Nephron progenitor cell (in vitro differentiated cells): Measurements from ENCODE around the gene ACADL.

Source experiments
- DNase-seq: peaks from one replicate; pipeline ENCODE4 v3.0.0; 2021
- H3K27ac Mint-ChIP-seq: 2 replicates; pipeline ENCODE4 v1.8.0; 2021; ENCODE audit warnings: mild to moderate bottlenecking, moderate library complexity, mixed read lengths
- H3K27me3 Mint-ChIP-seq: 2 replicates; pipeline ENCODE4 v1.8.0; 2021; ENCODE audit warnings: mild to moderate bottlenecking, low read depth, mixed read lengths; ENCODE audit not compliant: poor library complexity
- H3K36me3 Mint-ChIP-seq: 2 replicates; pipeline ENCODE4 v1.8.0; 2021; ENCODE audit warnings: low read depth, mixed read lengths
- H3K4me1 Mint-ChIP-seq: 2 replicates; pipeline ENCODE4 v1.8.0; 2021; ENCODE audit warnings: mixed read lengths
- H3K4me3 Mint-ChIP-seq: 2 replicates; pipeline ENCODE4 v1.8.0; 2021; ENCODE audit warnings: mild to moderate bottlenecking, moderate library complexity, mixed read lengths
- H3K9me3 Mint-ChIP-seq: 2 replicates; pipeline ENCODE4 v1.8.0; 2021; ENCODE audit warnings: mild to moderate bottlenecking, moderate library complexity, mixed read lengths
- TF ChIP-seq, protein P1 (sequence below): fragments of 200-600 bp; sonication (generic); IDR thresholded peaks from 2 replicates; pipeline ENCODE4 v1.5.0; 2021; ENCODE audit warnings: antibody characterized with exemption

The ACADL gene

DNA sequence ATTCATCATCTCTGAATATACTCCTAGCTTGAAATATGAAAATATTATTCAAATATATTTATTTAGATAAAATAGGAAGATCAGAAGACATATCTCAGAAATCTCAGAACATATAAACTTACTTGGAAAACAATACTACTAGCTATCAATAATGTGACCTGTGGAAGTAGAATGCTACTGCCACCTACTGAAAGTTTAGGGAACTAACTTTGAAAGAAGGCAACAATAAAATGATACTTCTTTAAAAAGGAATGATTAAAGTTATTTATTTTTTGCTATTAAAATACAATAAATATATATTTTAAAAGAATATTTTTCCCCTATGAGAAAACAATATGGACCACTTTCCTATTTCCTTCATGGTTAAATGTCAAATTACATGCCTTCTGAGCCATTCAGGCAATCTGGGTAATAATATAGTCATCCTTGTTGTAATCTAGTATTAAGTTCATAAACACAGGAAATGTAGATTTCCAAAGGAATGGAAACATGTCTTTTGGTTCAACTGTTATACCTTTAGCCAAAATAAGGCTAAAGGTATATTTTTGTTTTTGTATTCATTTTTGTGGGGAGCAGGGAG, 26.0 kb downstream of the ACADL start:
- no peaks in the 10 kb centered on the region for H3K4me1 Mint-ChIP-seq
- H3K27ac Mint-ChIP-seq = no peak overlapping the region
- no peak for DNase-seq

DNA sequence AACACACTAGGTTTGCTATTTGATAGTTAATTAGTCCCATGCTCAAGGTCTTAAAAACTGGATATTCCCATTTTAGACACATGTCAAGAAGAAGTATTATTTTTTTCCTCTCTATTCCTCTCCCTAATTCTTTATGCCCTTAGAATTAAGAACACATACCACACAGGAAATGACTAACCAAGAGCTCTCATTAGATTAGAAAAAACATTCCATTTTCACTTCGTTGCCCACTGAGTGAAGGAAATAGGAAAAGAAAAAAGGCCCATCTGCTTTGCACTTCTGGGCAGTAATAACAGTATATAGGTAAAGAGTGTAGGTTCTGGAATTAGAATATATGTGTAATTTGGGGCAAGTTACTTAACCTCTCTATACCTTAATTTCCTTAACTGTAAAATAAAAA, 26.9 kb downstream of the ACADL start:
- H3K4me3 Mint-ChIP-seq = no peak overlapping the region
- H3K27ac Mint-ChIP-seq = no peak overlapping the region
- no peaks in the 10 kb centered on the region for H3K9me3 Mint-ChIP-seq
- no peaks in the 10 kb centered on the region for H3K36me3 Mint-ChIP-seq
- peaks cover 7% of the 10 kb centered on the region for H3K27me3 Mint-ChIP-seq
- no peak for DNase-seq
- no peaks in the 10 kb centered on the region for H3K4me1 Mint-ChIP-seq
- TF ChIP-seq, protein P1, sequence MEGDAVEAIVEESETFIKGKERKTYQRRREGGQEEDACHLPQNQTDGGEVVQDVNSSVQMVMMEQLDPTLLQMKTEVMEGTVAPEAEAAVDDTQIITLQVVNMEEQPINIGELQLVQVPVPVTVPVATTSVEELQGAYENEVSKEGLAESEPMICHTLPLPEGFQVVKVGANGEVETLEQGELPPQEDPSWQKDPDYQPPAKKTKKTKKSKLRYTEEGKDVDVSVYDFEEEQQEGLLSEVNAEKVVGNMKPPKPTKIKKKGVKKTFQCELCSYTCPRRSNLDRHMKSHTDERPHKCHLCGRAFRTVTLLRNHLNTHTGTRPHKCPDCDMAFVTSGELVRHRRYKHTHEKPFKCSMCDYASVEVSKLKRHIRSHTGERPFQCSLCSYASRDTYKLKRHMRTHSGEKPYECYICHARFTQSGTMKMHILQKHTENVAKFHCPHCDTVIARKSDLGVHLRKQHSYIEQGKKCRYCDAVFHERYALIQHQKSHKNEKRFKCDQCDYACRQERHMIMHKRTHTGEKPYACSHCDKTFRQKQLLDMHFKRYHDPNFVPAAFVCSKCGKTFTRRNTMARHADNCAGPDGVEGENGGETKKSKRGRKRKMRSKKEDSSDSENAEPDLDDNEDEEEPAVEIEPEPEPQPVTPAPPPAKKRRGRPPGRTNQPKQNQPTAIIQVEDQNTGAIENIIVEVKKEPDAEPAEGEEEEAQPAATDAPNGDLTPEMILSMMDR = no peak

More for the DNA sequence above, 26.0 kb downstream of the ACADL start:
- H3K36me3 Mint-ChIP-seq = no peaks in the 10 kb centered on the region
- TF ChIP-seq, protein P1 = peak; percentile 77
- no peak overlapping the region for H3K4me3 Mint-ChIP-seq
- H3K27me3 Mint-ChIP-seq = peaks cover 7% of the 10 kb centered on the region
- no peaks in the 10 kb centered on the region for H3K9me3 Mint-ChIP-seq

DNA sequence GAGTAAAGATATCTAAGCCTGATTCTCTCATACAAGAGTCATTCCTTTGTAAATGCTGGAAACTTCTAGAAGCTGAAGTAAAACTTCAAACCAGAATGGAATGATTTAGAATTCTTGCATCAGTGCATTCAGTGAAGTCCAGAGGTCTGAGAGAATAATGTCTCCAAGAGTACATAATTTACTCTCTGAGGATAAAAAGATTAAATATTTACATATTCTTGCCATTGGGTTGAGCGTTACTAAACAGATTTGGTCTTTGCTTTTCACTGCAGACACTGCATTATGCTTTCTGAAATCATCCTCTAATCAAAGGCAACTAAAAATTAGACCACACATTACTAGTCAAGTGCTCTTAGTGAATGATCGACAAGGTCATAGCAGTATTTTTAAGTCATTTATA, 27.5 kb downstream of the ACADL start:
- H3K27ac Mint-ChIP-seq = no peak overlapping the region
- H3K27me3 Mint-ChIP-seq = peaks cover 1% of the 10 kb centered on the region
- H3K4me3 Mint-ChIP-seq = no peak overlapping the region
- no peak for DNase-seq
- H3K4me1 Mint-ChIP-seq = no peaks in the 10 kb centered on the region
- TF ChIP-seq, protein P1 = no peak
- H3K36me3 Mint-ChIP-seq = no peaks in the 10 kb centered on the region
- H3K9me3 Mint-ChIP-seq = no peaks in the 10 kb centered on the region

DNA sequence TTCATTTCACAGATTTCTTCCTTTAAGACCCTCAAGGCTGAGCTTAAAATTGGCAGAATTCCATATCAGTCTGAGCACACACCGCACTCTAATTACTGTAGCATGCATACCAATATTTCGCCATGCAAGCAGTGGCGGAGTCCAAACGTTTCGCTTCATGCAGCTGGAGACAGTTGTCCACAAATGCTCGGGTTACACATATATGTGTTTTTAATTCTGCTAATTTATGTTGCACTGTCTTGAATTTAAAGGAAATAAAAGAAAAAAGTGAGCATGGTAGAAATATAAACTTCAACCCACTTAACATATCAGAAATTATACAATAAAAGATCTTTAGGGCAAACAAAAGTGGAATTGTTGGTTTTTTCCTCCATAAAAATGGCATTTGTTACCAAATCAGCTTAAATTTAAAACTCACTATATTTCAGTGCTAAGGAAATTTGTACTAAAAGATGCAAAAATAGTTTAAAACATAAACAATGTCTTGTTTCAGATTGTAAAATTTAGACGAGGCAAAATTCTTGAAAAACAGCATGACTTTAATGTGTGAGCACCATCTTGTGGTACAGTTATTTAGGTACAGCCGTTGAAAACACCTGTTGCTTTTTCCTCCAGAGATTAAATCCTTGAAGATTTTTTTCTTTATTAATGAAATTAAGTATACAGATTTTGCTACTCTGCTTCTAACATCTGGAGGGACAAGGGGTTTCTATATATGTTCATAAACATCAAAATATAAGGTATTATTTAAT, 30.0 kb downstream of the ACADL start:
- DNase-seq = no peak
- TF ChIP-seq, protein P1 = peak; percentile 70
- H3K4me1 Mint-ChIP-seq = no peaks in the 10 kb centered on the region
- H3K27ac Mint-ChIP-seq = no peak overlapping the region
- H3K9me3 Mint-ChIP-seq = no peaks in the 10 kb centered on the region
- H3K4me3 Mint-ChIP-seq = no peak overlapping the region
- H3K27me3 Mint-ChIP-seq = no peaks in the 10 kb centered on the region
- no peaks in the 10 kb centered on the region for H3K36me3 Mint-ChIP-seq

DNA sequence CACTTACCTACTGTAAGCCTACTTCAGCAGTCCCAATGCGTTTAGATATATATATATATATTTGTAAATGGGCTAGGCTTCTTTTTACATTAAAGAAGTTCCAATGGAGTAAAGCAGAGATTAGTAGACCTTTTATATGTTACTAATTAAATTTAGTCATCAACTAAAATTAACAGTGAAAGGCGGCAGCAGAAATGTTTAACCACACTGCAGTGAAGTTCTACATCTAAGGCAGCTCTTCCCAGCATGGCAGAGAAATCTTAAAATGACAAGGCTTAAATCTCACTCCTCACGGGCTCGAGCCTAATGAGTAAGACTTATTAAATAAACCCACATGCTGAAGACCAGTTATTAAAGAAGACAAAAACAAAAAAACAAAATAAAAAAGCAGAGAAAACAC, 34.9 kb downstream of the ACADL start:
- Mint-ChIP-seq H3K4me3 (no peak overlapping the region), H3K4me1 (no peaks in the 10 kb centered on the region), H3K27ac (no peak overlapping the region), H3K9me3 (peaks cover 24% of the 10 kb centered on the region), H3K27me3 (no peaks in the 10 kb centered on the region), H3K36me3 (peaks cover 5% of the 10 kb centered on the region)
- DNase-seq = no peak
- TF ChIP-seq, protein P1 = no peak
